CD4-positive, alpha-beta T cell (primary cell): ENCODE results near the gene PLA2G2D. TPM values are rescaled to one million over a fixed set of nuclear protein-coding genes. Genes with fewer than 3 reads are reported as not detected.

ENCODE experiments used
- ATAC-seq: fragments of 200-7000 bp; cut with Tn5 transposase; one replicate; pipeline ENCODE4 v1.10.0; 2022; ENCODE audit warnings: mild to moderate bottlenecking; ENCODE audit not compliant: poor library complexity
- CTCF ChIA-PET: fragments of 350-600 bp; sonication (Branson Sonifier 250); formaldehyde crosslinking; loops from one replicate; lab custom pipeline; 2021; ENCODE audit warnings: antibody characterized with exemption, inconsistent platforms; lab: Charles Lee
- POLR2A ChIA-PET: fragments of 350-600 bp; sonication (Branson Sonifier 250); formaldehyde crosslinking; loops from one replicate; lab custom pipeline; 2021; ENCODE audit warnings: antibody characterized with exemption, inconsistent platforms; lab: Charles Lee
- DNase-seq, 14 experiments: peaks; one replicate each; pipeline ENCODE4 v3.0.0-alpha.2; 2013 to 2020; ENCODE audit warnings: mixed read lengths in 2 of 14
- H3K27ac ChIP-seq, 2 donors: one replicate each; pipeline versions ENCODE4 v1.5.1 to v1.7.0; 2013; ENCODE audit warnings: low read length in 2 of 2, low read depth in 1 of 2, mild to moderate bottlenecking in 1 of 2
- H3K27me3 ChIP-seq, 2 experiments: 1 replicate in 1 of 2; 2 replicates in 1 of 2; pipeline versions ENCODE4 v1.6.1 to v1.7.0; 2013; ENCODE audit warnings: low read length in 2 of 2, control low read depth in 1 of 2, mild to moderate bottlenecking in 1 of 2, moderate library complexity in 1 of 2; ENCODE audit not compliant: insufficient read depth in 2 of 2, control insufficient read depth in 1 of 2
- H3K36me3 ChIP-seq: one replicate; pipeline ENCODE4 v1.6.1; 2013; ENCODE audit warnings: low read length, control low read depth; ENCODE audit not compliant: insufficient read depth
- H3K4me1 ChIP-seq: one replicate; pipeline ENCODE4 v1.6.1; 2013; ENCODE audit warnings: low read length, control low read depth; ENCODE audit not compliant: insufficient read depth
- H3K4me3 ChIP-seq: one replicate; pipeline ENCODE4 v1.5.1; 2013; ENCODE audit warnings: mild to moderate bottlenecking, low read length, moderate library complexity
- H3K9me3 ChIP-seq, 2 experiments: 1 replicate in 1 of 2; 2 replicates in 1 of 2; pipeline versions ENCODE4 v1.6.1 to v1.7.0; 2013; ENCODE audit warnings: low read length in 2 of 2, mild to moderate bottlenecking in 2 of 2, control low read depth in 1 of 2, moderate library complexity in 1 of 2; ENCODE audit not compliant: control insufficient read depth in 1 of 2, insufficient read depth in 1 of 2
- H3K27ac Mint-ChIP-seq: one replicate; pipeline ENCODE4 v1.8.0; 2020; ENCODE audit warnings: mixed read lengths
- H3K27me3 Mint-ChIP-seq: one replicate; pipeline ENCODE4 v1.8.0; 2021; ENCODE audit warnings: mixed read lengths
- H3K36me3 Mint-ChIP-seq: one replicate; pipeline ENCODE4 v1.8.0; 2021; ENCODE audit warnings: low read depth, mixed read lengths
- H3K4me1 Mint-ChIP-seq: one replicate; pipeline ENCODE4 v1.8.0; 2021; ENCODE audit warnings: low read depth, mixed read lengths
- H3K4me3 Mint-ChIP-seq: one replicate; pipeline ENCODE4 v1.8.0; 2020; ENCODE audit warnings: mild to moderate bottlenecking, mixed read lengths
- H3K9me3 Mint-ChIP-seq: one replicate; pipeline ENCODE4 v1.8.0; 2020; ENCODE audit warnings: mixed read lengths
- intact Hi-C, 2 experiments: fragments of 100-400 bp; cut with DNase I in 1 of 2; cut with micrococcal nuclease in 1 of 2; formaldehyde crosslinking; loops; one replicate each; pipeline versions ENCODE4 v1.15.1 to v1.9.0; 2023 to 2025; cut with DNase I, micrococcal nuclease
- total RNA-seq, 174 experiments: library from RNA in 2 of 174; stranded (reverse) in 2 of 174; gene quantifications; one replicate each; pipeline ENCODE4 v1.2.3 and lab custom pipeline; 2021 to 2026
- TF ChIP-seq, protein P1 (sequence below): fragments of 200-600 bp; IDR thresholded peaks from one replicate; pipeline ENCODE4 v1.8.0; 2022; ENCODE audit warnings: antibody characterized with exemption, mild to moderate bottlenecking

The PLA2G2D gene
- total RNA-seq, 2 experiments from 2014 or later: not detected

DNA sequence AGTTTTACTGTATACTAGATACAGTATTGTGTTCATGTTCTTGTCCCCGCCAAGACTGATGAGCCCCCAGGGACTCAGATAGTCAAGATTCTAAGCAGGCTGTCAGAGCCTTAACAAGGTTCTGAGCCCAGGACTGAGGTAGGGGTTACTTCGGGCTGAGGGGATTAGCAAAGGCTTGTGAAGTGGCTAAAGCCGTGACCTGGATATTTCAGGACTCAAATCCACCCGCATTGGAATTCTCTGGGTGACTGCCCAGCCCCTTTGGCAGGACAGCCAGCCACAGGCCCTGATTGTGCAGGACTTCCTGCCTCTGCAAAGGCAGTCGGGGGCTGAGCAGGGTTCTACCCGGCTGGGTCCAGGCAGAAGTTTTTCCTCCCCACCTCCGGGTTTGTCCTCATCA is 49.5 kb downstream of the PLA2G2D start, which contains the start of gene PLA2G5:
PLA2G5 (plus strand) TSS at position 321 of the 400 bp plus-strand sequence. CDS start 14,637 bp downstream, outside the sequence.
- Histone ChIP-seq H3K27me3 (peaks cover 0 to 3% of the 10 kb centered on the region in 2 experiments), H3K9me3 (no peaks in the 10 kb centered on the region), H3K4me1 (no peaks in the 10 kb centered on the region), H3K36me3 (no peaks in the 10 kb centered on the region), H3K27ac (no peak within 1 kb of the TSS), H3K4me3 (no peak within 1 kb of the TSS)
- Mint-ChIP-seq H3K4me1 (no peaks in the 10 kb centered on the region), H3K4me3 (no peak within 1 kb of the TSS), H3K9me3 (no peaks in the 10 kb centered on the region), H3K27me3 (no peaks in the 10 kb centered on the region), H3K27ac (no peak within 1 kb of the TSS), H3K36me3 (no peaks in the 10 kb centered on the region)
- TF ChIP-seq, protein P1, sequence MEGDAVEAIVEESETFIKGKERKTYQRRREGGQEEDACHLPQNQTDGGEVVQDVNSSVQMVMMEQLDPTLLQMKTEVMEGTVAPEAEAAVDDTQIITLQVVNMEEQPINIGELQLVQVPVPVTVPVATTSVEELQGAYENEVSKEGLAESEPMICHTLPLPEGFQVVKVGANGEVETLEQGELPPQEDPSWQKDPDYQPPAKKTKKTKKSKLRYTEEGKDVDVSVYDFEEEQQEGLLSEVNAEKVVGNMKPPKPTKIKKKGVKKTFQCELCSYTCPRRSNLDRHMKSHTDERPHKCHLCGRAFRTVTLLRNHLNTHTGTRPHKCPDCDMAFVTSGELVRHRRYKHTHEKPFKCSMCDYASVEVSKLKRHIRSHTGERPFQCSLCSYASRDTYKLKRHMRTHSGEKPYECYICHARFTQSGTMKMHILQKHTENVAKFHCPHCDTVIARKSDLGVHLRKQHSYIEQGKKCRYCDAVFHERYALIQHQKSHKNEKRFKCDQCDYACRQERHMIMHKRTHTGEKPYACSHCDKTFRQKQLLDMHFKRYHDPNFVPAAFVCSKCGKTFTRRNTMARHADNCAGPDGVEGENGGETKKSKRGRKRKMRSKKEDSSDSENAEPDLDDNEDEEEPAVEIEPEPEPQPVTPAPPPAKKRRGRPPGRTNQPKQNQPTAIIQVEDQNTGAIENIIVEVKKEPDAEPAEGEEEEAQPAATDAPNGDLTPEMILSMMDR: no peak
- ATAC-seq (no peak), DNase-seq (no peak)
- intact Hi-C loops: no loop called here
- ChIA-PET POLR2A (no interaction called here), CTCF (no interaction called here)

DNA sequence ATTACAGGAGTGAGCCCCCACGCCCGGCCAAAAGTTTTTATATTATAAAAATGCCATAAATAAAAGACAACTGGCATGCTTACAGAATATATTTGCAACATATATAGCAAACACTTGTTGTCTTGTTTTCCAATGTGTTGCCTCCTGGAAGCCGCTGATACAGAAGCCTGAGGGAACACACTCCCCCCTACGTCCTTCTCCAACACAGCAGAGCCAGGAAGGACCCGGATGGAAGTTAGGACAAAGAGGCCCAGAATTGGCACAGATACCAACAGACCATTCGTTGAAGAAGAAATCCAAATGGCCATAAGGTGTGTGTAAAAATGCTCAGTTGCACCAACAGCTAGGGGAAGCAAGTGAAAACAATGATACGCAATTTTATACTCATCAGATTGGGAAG is 50.6 kb downstream of the PLA2G2D start:
- Histone ChIP-seq H3K9me3 (no peaks in the 10 kb centered on the region), H3K27ac (no peak overlapping the region), H3K27me3 (peaks cover 0 to 3% of the 10 kb centered on the region in 2 experiments), H3K36me3 (no peaks in the 10 kb centered on the region), H3K4me3 (no peak overlapping the region), H3K4me1 (no peaks in the 10 kb centered on the region)
- Mint-ChIP-seq H3K4me3 (no peak overlapping the region), H3K27me3 (no peaks in the 10 kb centered on the region), H3K4me1 (no peaks in the 10 kb centered on the region), H3K9me3 (no peaks in the 10 kb centered on the region), H3K36me3 (no peaks in the 10 kb centered on the region), H3K27ac (no peak overlapping the region)
- intact Hi-C loops: no loop called here
- ChIA-PET POLR2A (no interaction called here), CTCF (no interaction called here)
- ATAC-seq (no peak), DNase-seq (no peak)
- TF ChIP-seq, protein P1: no peak

DNA sequence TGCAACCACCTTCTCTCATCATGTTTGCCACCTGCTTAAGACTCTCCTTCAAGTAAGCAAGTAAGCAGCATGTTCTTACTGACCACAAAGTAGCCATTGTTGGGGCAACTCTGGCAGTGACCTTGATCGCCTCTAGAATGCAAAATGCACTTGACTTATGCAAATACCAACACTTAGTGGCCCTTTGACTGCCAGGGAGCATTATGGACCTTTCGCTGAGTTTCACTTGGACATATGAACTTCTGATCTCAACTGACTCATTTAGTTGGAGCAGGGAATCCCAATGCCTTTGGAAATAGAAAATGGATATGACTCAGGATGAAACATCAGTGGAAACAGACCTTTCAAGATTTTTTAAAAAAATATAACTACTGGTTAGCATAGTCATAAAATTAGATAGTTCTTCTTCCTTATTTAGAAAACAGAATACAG is 55.5 kb downstream of the PLA2G2D start:
- Histone ChIP-seq H3K4me1 (peaks cover 17% of the 10 kb centered on the region), H3K27me3 (peaks cover 0 to 3% of the 10 kb centered on the region in 2 experiments), H3K36me3 (no peaks in the 10 kb centered on the region), H3K9me3 (no peaks in the 10 kb centered on the region), H3K27ac (no peak overlapping the region), H3K4me3 (no peak overlapping the region)
- Mint-ChIP-seq H3K4me3 (no peak overlapping the region), H3K36me3 (no peaks in the 10 kb centered on the region), H3K27me3 (no peaks in the 10 kb centered on the region), H3K4me1 (peaks cover 12% of the 10 kb centered on the region), H3K9me3 (no peaks in the 10 kb centered on the region), H3K27ac (no peak overlapping the region)
- ChIA-PET CTCF (no interaction called here), POLR2A (no interaction called here)
- no peak for DNase-seq
- TF ChIP-seq, protein P1: no peak
- intact Hi-C loops: no loop called here
- ATAC-seq: no peak

Other genes starting within 250 kb of the PLA2G2D start
- gene OTUD3, start 237.1 kb downstream of the PLA2G2D start, total RNA-seq: 10 to 100 TPM; 11.4 to 12.6 TPM
- not detected for gene PLA2G2E, start 195.9 kb downstream of the PLA2G2D start, total RNA-seq
- gene PLA2G2A, start 139.9 kb downstream of the PLA2G2D start, total RNA-seq: not detected
- gene PLA2G5, start 49.3 kb downstream of the PLA2G2D start, total RNA-seq: not detected
- gene PLA2G2F, start 19.8 kb upstream of the PLA2G2D start, total RNA-seq: not detected
- gene UBXN10, start 66.6 kb upstream of the PLA2G2D start, total RNA-seq: under 1 TPM; 0.22 to 0.44 TPM
- not detected for gene PLA2G2C, start 67.0 kb upstream of the PLA2G2D start, total RNA-seq
- gene VWA5B1, start 171.3 kb upstream of the PLA2G2D start, total RNA-seq: under 1 TPM; 0.08 TPM